Sigmoid colon (tissue), 7 donors: ENCODE measurements around the gene BAHD1. TPM values are rescaled to one million over a fixed set of nuclear protein-coding genes. Genes with fewer than 3 reads are reported as not detected.

Experiments used
- DNase-seq: peaks from one replicate; pipeline ENCODE4 v3.0.0-alpha.2; 2019
- H3K27ac ChIP-seq, 4 donors: fragments of 200-600 bp; sonication (generic); one replicate each; pipeline ENCODE4 v1.5.1; 2016 to 2019; ENCODE audit warnings: mild to moderate bottlenecking in 1 of 4
- H3K27me3 ChIP-seq, 3 donors: fragments of 200-600 bp; sonication (generic); one replicate each; pipeline ENCODE4 v1.5.1; 2019; ENCODE audit warnings: mild to moderate bottlenecking in 1 of 3
- H3K36me3 ChIP-seq, 4 donors: fragments of 200-600 bp; sonication (generic); one replicate each; pipeline ENCODE4 v1.5.1; 2016 to 2019
- H3K4me1 ChIP-seq, 4 donors: fragments of 200-600 bp; sonication (generic); one replicate each; pipeline ENCODE4 v1.5.1; 2017 to 2019
- H3K4me3 ChIP-seq, 4 donors: fragments of 200-600 bp; sonication (generic); one replicate each; pipeline ENCODE4 v1.5.1; 2017 to 2019; ENCODE audit warnings: mild to moderate bottlenecking in 2 of 4, moderate library complexity in 1 of 4
- H3K9me3 ChIP-seq, 4 donors: fragments of 200-600 bp in 3 of 4; sonication (generic) in 3 of 4; one replicate each; pipeline versions ENCODE4 v1.5.1 to v1.6.1; 2013 to 2019
- EP300 ChIP-seq, 4 donors: sonication (generic); formaldehyde crosslinking; IDR thresholded peaks; one replicate each; pipeline ENCODE4 v1.6.1; 2017; ENCODE audit warnings: antibody characterized with exemption in 4 of 4
- POLR2A ChIP-seq, 2 donors: fragments of 450-650 bp; IDR thresholded peaks; one replicate each; pipeline ENCODE4 v1.6.1; 2016; ENCODE audit warnings: antibody characterized with exemption in 2 of 2, mild to moderate bottlenecking in 2 of 2, moderate library complexity in 2 of 2
- POLR2AphosphoS5 ChIP-seq, 4 donors: sonication (generic); formaldehyde crosslinking; IDR thresholded peaks; one replicate each; pipeline ENCODE4 v1.6.1; 2017; ENCODE audit warnings: antibody characterized with exemption in 4 of 4
- WGBS, 2 donors: extraction: QIAGEN DNeasy Blood & Tissue Kit; methylation state at CpG; one replicate each; pipeline ENCODE4 v1.1.7; 2013; 5-methylcytosine and 5-hydroxymethylcytosine counted together
- intact Hi-C: fragments of 100-400 bp; cut with DNase I; formaldehyde crosslinking; loops from one replicate; pipeline ENCODE4 v1.15.1; 2023
- polyA plus RNA-seq, 3 donors: library from polyadenylated mRNA; stranded (reverse); fragments of 200-250 nt; gene quantifications; one replicate each; pipeline ENCODE4 v1.2.3, GENCODE V29; 2013
- total RNA-seq, 4 donors: library from RNA; depleted of rRNA; stranded (reverse); fragments of >200 nt; gene quantifications; one replicate each; pipeline ENCODE4 v1.1.0, GENCODE V29; 2016
- TF ChIP-seq, protein P1 (sequence below), 4 experiments: fragments of 450-650 bp in 3 of 4; fragments of 200-600 bp in 1 of 4; IDR thresholded peaks; one replicate each; pipeline ENCODE4 v1.5.1; 2016 to 2019; ENCODE audit warnings: antibody characterized with exemption in 4 of 4, mild to moderate bottlenecking in 3 of 4, moderate library complexity in 2 of 4
- donor health status: healthy with polysubstance abuse.
- donor health status: Bipolar disorder and iron deficiency.
- donor health status: healthy.

BAHD1 gene
- total and polyA plus RNA-seq, 7 donors: 7.7 to 20.2 (median 9.6) TPM

DNA sequence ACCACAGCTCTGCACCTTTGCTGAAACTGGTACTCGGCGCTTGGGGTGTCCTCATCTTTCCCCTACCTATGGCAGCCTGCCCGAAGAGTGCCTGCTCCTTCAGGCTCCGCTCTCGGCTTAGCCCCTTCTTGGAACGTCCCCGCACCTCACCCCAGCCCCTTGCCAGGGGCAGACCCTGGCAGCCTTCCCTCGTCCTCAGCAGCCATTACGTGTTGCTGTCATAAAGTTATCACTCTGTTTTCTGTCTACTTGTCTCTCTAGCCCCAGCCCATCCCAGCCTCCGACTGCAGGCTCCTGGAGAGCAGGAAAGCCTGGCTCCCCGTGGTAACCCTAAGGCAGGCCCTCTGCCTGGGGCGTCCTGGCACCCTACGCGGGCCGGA lies 5.1 kb upstream of the BAHD1 start:
- peaks cover 0 to 32% (median 30%) of the 10 kb centered on the region in 4 donors for H3K4me1 ChIP-seq
- 15 to 22% methylated on average over 15 of the region's 15 CpGs for WGBS, 2 donors

DNA sequence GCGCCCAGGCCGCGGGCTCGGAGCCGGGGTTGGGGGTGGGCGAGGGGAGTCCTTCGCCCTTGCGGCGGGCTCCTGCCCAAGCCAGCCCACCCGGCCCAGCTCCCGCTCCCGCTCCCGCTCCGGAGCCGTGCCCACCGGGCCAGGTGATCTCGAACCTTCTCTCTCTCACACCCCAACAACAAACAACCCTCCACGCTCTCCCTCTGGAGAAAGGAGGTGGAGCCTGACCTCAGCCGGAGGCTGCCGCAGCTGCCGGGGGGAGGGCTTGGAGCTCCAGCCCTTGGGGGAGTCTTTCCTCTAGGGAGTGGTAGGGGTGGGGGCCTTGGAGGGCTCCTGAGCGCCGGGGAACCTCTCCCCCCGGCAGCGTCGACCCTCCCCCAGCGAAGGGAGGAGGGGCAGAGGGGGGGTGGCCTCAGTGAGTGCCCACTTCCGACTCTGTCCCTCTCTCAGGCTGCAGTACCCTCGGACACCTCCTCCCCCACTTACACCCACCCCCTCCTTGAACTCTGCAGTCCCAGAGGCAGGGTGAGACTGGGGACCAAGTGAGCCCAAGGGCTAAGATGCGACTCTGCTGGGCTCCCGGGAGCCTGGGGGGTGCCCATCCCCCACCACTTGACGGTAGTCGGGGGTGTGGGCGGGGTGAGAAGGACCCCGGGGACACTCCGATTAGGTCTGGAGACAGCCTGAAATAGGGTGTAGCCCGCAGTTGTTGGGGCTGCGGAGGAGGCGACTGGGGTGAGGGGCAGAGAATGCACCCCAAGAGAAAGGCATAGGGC lies 4.4 kb upstream of the BAHD1 start:
- H3K27ac ChIP-seq: peak overlapping the region in 1 of 4 donors; percentile 9
- no peak for DNase-seq
- no peaks in the 10 kb centered on the region for H3K36me3 ChIP-seq
- no peaks in the 10 kb centered on the region for H3K9me3 ChIP-seq
- intact Hi-C loops: no loop called here
- H3K4me1 ChIP-seq: peaks cover 0 to 32% (median 30%) of the 10 kb centered on the region in 4 donors
- TF ChIP-seq POLR2A (IDR thresholded peaks at IDR 0.05): no peak
- TF ChIP-seq, protein P1, sequence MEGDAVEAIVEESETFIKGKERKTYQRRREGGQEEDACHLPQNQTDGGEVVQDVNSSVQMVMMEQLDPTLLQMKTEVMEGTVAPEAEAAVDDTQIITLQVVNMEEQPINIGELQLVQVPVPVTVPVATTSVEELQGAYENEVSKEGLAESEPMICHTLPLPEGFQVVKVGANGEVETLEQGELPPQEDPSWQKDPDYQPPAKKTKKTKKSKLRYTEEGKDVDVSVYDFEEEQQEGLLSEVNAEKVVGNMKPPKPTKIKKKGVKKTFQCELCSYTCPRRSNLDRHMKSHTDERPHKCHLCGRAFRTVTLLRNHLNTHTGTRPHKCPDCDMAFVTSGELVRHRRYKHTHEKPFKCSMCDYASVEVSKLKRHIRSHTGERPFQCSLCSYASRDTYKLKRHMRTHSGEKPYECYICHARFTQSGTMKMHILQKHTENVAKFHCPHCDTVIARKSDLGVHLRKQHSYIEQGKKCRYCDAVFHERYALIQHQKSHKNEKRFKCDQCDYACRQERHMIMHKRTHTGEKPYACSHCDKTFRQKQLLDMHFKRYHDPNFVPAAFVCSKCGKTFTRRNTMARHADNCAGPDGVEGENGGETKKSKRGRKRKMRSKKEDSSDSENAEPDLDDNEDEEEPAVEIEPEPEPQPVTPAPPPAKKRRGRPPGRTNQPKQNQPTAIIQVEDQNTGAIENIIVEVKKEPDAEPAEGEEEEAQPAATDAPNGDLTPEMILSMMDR (IDR thresholded peaks at IDR 0.05): no peak
- no peak for TF ChIP-seq EP300 (IDR thresholded peaks at IDR 0.05)
- TF ChIP-seq POLR2AphosphoS5 (IDR thresholded peaks at IDR 0.05): no peak
- peak overlapping the region; percentile 8 to 48 (median 42) for H3K4me3 ChIP-seq
- 1 to 2% methylated on average over 38 to 39 of the region's 39 CpGs for WGBS, 2 donors
- H3K27me3 ChIP-seq: peaks cover 15 to 33% (median 25%) of the 10 kb centered on the region in 3 donors

More for the DNA sequence above, 5.1 kb upstream of the BAHD1 start:
- peak overlapping the region in 1 of 4 donors; percentile 9 for H3K27ac ChIP-seq
- no peak for DNase-seq
- intact Hi-C loops: no loop called here
- peaks cover 15 to 33% (median 25%) of the 10 kb centered on the region in 3 donors for H3K27me3 ChIP-seq
- H3K9me3 ChIP-seq: no peaks in the 10 kb centered on the region
- TF ChIP-seq POLR2AphosphoS5 (IDR thresholded peaks at IDR 0.05) (no peak), EP300 (IDR thresholded peaks at IDR 0.05) (no peak), POLR2A (IDR thresholded peaks at IDR 0.05) (no peak)
- TF ChIP-seq, protein P1 (IDR thresholded peaks at IDR 0.05): no peak
- H3K4me3 ChIP-seq: peak overlapping the region in 3 of 4 donors; percentile 38 to 48 (median 47)
- H3K36me3 ChIP-seq: no peaks in the 10 kb centered on the region

DNA sequence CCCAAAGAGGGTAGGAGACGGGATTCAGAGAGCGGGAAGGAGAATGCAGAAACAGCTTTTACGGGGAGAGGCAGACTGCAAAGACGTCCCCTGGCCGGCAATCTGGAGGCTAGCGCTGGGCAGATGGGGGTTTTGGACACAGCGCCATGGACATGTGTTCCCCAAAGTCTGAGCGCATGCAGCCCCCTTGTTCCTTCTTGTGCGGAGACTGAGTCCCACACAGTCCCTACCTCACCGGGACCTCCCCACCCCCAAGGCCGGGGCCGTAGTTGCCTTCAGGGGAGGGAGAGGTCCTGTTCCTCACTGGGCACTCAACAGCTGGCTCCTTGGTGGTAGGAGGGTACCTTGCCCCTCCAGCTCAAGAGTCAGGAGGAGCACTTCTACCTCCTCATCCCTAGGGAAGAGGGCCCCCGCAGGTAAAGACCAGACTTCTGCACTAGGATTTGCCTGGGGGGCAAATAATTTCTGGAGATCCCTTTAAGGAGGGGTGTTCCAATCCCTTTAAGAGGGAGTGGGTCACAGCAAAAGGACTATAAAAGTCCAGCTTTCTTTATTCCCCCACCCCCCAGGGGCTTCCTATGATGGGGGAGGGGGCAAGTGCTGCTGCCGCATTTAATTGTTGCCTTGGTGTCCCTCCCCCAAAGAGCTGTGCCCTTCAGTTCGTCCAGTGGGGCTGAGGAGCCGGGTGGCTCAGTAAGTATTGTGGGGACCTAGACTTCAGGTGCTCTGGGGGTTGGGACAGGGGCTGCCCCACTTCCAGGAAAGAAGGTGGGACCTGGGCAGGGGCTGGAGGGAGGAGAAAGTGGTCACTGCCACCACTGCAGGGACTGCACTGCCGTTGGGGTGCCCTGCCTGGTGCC lies 3.6 kb upstream of the BAHD1 start:
- 20 to 37% methylated on average over 17 of the region's 17 CpGs for WGBS, 2 donors
- peaks cover 0 to 37% (median 34%) of the 10 kb centered on the region in 4 donors for H3K4me1 ChIP-seq
- TF ChIP-seq EP300 (IDR thresholded peaks at IDR 0.05) (no peak), POLR2AphosphoS5 (IDR thresholded peaks at IDR 0.05) (no peak), POLR2A (IDR thresholded peaks at IDR 0.05) (no peak)
- TF ChIP-seq, protein P1 (IDR thresholded peaks at IDR 0.05): no peak
- DNase-seq: no peak
- peaks cover 15 to 33% (median 25%) of the 10 kb centered on the region in 3 donors for H3K27me3 ChIP-seq
- peak overlapping the region; percentile 8 to 48 (median 42) for H3K4me3 ChIP-seq
- intact Hi-C loops: no loop called here
- no peaks in the 10 kb centered on the region for H3K9me3 ChIP-seq
- no peak overlapping the region for H3K27ac ChIP-seq
- no peaks in the 10 kb centered on the region for H3K36me3 ChIP-seq

DNA sequence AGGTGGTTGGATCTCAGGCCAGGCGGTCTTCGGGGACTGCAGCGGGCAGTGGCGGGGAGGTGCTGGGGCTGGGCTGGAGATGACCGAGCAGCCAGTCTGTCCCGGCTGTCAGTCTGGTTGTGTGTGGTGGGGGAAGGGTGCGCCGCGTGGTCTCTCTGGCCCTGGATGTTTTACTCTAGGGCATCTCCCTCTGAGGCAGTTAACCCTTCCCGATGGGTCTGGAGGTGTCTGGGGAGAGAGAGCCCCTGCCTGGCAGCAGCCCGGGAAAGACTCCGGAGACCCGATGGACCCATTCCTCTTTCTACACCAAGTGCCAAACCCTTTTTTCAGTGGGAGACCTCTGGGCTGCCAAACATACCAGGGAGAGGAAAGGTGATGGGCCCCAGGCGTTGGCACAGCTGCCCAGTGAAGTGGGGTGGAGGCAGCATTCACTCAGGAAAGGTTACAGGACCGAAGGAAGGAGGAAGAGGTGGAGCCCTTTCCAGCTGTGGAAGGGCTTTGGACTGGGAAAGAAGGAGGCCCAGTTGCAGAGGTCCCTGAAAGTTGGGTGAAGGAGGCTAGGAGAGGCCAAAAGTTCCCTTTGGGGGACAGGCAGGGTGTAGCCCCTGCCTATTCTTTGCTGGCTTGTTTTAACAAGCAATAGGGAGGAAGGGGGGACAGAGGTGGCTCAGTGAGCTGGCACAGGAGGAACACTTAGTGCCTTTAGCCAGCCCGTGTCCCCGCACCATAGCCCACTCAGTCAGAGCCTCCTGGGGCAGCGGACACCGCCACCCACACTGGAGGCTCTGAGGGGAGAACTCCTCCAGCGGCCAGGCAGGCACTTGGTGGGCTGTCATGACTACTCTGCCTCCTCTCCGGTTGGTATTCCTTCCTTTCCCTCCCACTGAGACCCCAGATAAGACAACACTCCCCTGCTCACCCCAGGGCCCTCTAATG lies 2.7 kb upstream of the BAHD1 start:
- Histone ChIP-seq H3K27ac (no peak overlapping the region), H3K36me3 (no peaks in the 10 kb centered on the region), H3K4me1 (peaks cover 0 to 46% (median 43%) of the 10 kb centered on the region in 4 donors), H3K27me3 (peaks cover 15 to 33% (median 25%) of the 10 kb centered on the region in 3 donors), H3K9me3 (no peaks in the 10 kb centered on the region), H3K4me3 (no peak overlapping the region)
- DNase-seq: no peak
- TF ChIP-seq, protein P1 (IDR thresholded peaks at IDR 0.05): no peak
- TF ChIP-seq POLR2AphosphoS5 (IDR thresholded peaks at IDR 0.05): no peak
- TF ChIP-seq EP300 (IDR thresholded peaks at IDR 0.05): no peak
- TF ChIP-seq POLR2A (IDR thresholded peaks at IDR 0.05): no peak
- 68 to 74% methylated on average over 21 of the region's 21 CpGs for WGBS, 2 donors
- intact Hi-C loops: no loop called here
